ENCODE data around the gene LHX3. TPM values are rescaled to one million over a fixed set of nuclear protein-coding genes. Genes with fewer than 3 reads are reported as not detected.

Gene LHX3
- total RNA-seq, 1 donor from 2014 or later, result not detected

DNA sequence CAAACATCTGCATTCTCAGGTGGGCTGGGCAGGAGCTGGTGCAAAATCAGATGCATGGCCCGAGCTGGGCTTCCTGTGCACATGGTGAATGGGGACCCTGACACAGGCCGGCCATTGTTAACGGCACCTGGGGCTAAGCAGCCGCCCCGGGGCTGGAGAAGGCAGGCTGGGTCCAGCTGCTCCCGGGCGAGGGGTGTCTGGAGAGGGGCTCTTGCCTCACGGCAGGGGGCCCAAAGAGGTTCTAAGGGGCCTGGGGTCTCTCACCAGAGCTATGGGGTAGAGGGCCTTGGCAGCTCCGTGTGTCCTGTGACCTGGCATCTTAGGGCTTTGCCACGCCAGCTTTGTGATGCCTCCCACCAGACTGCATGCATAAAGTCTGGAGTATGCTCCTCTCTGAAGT lies 45.7 kb upstream of the LHX3 start:
- FAIRE-seq (no peak), DNase-seq (ENCODE audit: low read depth) (no peak)
- Histone ChIP-seq H3K27me3 (ENCODE audit: control insufficient read depth, insufficient read depth, low read length) (peaks cover 10% of the 10 kb centered on the region), H3K36me3 (ENCODE audit: control insufficient read depth, insufficient read depth, low read length) (no peaks in the 10 kb centered on the region), H3K4me3 (ENCODE audit: low read depth, low read length) (no peak overlapping the region)
- TF ChIP-seq, protein P1, sequence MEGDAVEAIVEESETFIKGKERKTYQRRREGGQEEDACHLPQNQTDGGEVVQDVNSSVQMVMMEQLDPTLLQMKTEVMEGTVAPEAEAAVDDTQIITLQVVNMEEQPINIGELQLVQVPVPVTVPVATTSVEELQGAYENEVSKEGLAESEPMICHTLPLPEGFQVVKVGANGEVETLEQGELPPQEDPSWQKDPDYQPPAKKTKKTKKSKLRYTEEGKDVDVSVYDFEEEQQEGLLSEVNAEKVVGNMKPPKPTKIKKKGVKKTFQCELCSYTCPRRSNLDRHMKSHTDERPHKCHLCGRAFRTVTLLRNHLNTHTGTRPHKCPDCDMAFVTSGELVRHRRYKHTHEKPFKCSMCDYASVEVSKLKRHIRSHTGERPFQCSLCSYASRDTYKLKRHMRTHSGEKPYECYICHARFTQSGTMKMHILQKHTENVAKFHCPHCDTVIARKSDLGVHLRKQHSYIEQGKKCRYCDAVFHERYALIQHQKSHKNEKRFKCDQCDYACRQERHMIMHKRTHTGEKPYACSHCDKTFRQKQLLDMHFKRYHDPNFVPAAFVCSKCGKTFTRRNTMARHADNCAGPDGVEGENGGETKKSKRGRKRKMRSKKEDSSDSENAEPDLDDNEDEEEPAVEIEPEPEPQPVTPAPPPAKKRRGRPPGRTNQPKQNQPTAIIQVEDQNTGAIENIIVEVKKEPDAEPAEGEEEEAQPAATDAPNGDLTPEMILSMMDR (IDR thresholded peaks at IDR 0.05; ENCODE audit: insufficient read depth, low read length, severe bottlenecking), result no peak

DNA sequence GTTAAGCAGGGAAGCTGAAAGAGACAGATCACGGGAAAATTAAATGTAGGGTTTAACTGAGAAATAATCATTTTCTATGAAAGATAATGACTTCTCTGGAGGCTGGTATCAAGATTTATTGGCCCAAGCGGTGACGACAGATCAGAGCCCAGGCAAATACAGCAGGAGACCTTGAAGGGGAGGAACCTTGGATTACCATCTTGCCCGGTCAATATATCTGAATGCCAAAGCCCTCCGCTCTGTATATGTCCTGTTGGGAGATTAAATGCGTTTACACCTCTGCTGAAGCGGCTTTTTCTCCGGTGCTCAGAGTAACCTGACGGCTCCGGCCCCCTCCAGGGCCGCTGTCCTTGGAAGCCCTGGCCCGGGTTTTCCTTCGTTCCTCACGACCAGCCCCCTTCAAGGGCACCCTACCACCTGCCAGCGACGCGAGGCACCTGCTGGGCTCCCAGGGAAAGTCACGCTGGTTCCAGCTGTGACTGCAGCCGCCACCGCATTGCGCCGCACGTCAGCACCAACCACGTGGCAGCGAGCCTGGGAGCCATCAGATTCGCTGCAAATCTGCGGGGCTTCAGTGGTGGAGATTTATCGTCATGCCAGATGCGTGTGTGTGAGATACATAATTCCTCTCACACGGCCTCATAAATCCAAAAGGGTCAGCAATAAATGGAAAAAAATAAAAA lies 45.1 kb upstream of the LHX3 start:
- Histone ChIP-seq H3K27me3 (ENCODE audit: control insufficient read depth, insufficient read depth, low read length) (peaks cover 10% of the 10 kb centered on the region), H3K4me3 (ENCODE audit: low read depth, low read length) (no peak overlapping the region), H3K36me3 (ENCODE audit: control insufficient read depth, insufficient read depth, low read length) (no peaks in the 10 kb centered on the region)
- TF ChIP-seq, protein P1 (IDR thresholded peaks at IDR 0.05; ENCODE audit: insufficient read depth, low read length, severe bottlenecking), result no peak
- FAIRE-seq (no peak), DNase-seq (ENCODE audit: low read depth) (no peak)

GRCh38 chr9:136248951-136249876 lies 44.3 kb upstream of the LHX3 start:
- TF ChIP-seq, protein P1 (IDR thresholded peaks at IDR 0.05; ENCODE audit: insufficient read depth, low read length, severe bottlenecking), result no peak
- DNase-seq (ENCODE audit: low read depth) (no peak), FAIRE-seq (no peak)
- Histone ChIP-seq H3K27me3 (ENCODE audit: control insufficient read depth, insufficient read depth, low read length) (peaks cover 9% of the 10 kb centered on the region), H3K4me3 (ENCODE audit: low read depth, low read length) (no peak overlapping the region), H3K36me3 (ENCODE audit: control insufficient read depth, insufficient read depth, low read length) (no peaks in the 10 kb centered on the region)

GRCh38 chr9:136247947-136248637 lies 43.2 kb upstream of the LHX3 start:
- Histone ChIP-seq H3K4me3 (ENCODE audit: low read depth, low read length) (no peak overlapping the region), H3K36me3 (ENCODE audit: control insufficient read depth, insufficient read depth, low read length) (no peaks in the 10 kb centered on the region), H3K27me3 (ENCODE audit: control insufficient read depth, insufficient read depth, low read length) (peaks cover 9% of the 10 kb centered on the region)
- TF ChIP-seq, protein P1 (IDR thresholded peaks at IDR 0.05; ENCODE audit: insufficient read depth, low read length, severe bottlenecking), result no peak
- FAIRE-seq (no peak), DNase-seq (ENCODE audit: low read depth) (no peak)

GRCh38 chr9:136247551-136247916 lies 42.6 kb upstream of the LHX3 start:
- no peak for FAIRE-seq
- no peak for DNase-seq (ENCODE audit: low read depth)
- Histone ChIP-seq H3K27me3 (ENCODE audit: control insufficient read depth, insufficient read depth, low read length) (peaks cover 9% of the 10 kb centered on the region), H3K36me3 (ENCODE audit: control insufficient read depth, insufficient read depth, low read length) (no peaks in the 10 kb centered on the region), H3K4me3 (ENCODE audit: low read depth, low read length) (no peak overlapping the region)
- TF ChIP-seq, protein P1 (IDR thresholded peaks at IDR 0.05; ENCODE audit: insufficient read depth, low read length, severe bottlenecking), result no peak
